Measurements from ENCODE around the gene RAB6B. TPM values are rescaled to one million over a fixed set of nuclear protein-coding genes. Genes with fewer than 3 reads are reported as not detected.

RAB6B gene
- total RNA-seq, 4 donors from 2014 or later = 1.7 to 16.4 (median 3.4) TPM

DNA sequence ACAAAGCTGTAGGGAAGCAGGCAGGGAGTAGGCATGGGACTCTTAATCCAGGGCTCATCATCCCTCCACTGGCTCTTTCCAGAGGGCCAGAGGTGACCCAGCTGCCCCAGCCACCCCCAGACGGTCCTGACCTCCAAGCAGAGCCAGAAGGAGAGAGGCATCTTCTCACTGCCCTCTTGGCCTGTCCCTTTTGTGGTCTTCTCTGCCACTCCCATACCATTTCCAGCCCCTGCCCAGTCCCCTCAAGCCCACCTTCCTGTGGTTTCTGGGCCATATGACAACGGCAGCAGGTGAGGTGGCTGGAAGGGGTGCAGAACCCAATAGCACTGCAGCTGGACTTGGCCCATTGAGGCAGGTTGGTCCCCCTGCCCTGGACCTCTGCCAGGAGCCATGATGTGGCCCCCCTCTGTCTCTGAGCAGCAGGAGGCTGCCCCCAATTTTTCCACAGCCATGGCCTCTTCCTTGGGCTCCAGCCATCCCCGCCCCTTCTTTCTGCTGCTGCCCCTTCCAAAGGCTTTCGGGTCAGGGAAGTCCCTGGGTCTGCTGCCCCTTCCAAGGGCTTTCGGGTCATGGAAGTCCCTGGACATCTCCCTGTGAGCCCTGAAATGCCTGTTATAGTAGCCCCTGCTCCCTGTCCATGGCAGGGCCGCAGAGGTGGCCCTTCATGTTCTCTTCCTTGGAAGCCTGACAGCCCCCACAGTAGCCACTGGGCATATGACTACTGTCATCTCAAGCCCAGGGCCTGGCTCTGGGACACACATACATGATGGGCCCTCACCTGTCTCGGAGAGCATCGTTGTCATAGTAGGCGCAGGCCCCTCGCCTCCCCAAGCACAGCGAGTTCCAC lies 39.5 kb upstream of the RAB6B start:
- TF ChIP-seq, protein P1, sequence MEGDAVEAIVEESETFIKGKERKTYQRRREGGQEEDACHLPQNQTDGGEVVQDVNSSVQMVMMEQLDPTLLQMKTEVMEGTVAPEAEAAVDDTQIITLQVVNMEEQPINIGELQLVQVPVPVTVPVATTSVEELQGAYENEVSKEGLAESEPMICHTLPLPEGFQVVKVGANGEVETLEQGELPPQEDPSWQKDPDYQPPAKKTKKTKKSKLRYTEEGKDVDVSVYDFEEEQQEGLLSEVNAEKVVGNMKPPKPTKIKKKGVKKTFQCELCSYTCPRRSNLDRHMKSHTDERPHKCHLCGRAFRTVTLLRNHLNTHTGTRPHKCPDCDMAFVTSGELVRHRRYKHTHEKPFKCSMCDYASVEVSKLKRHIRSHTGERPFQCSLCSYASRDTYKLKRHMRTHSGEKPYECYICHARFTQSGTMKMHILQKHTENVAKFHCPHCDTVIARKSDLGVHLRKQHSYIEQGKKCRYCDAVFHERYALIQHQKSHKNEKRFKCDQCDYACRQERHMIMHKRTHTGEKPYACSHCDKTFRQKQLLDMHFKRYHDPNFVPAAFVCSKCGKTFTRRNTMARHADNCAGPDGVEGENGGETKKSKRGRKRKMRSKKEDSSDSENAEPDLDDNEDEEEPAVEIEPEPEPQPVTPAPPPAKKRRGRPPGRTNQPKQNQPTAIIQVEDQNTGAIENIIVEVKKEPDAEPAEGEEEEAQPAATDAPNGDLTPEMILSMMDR (IDR thresholded peaks at IDR 0.05) = no peak
- no peak for ATAC-seq (ENCODE audit: low FRiP score)
- DNase-seq (ENCODE audit: low spot score) = no peak

DNA sequence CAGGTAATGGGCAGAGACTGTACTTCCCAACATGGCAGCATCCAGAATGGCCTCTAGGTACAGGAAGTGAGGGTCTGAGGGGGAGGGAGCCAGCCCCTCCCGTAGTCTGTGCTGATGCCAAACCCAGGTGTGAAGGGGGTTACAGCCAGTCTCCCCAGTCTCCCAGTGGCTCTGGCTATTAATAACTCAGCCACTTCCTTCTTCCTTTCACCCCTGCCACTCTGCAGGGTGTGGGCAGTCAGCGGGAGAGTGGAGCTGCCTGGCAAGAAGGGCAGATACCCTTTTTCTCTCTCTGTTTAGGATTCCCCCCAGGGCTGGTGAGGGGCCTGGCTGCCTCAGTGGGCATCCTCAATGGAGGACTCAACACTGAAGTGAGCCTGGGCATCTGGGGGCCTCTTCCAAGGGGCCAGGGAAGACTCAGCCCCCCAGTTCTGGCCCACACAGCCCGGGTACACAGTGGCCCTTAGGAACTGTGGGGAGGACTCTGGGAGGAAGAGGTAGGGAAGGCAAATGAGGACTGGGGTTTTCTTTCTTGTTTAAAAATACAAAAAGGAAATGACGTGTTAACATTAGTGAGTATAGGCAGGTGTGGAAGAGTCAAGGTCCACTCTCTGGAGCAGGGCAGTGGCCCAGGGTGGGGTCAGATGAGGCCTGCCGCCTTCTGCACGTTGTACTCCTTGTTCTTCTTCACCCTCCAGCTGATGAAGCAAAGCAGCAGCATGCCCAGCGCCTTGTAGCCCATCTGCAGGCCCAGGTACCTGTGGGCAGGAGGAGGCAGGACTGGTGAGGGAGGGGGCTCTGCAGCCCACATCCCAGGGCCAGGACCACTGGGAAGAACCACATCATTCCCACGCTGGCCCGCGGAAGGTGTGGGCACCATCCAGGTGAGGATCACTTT lies 38.6 kb upstream of the RAB6B start:
- DNase-seq (ENCODE audit: low spot score) (no peak), ATAC-seq (ENCODE audit: low FRiP score) (no peak)
- TF ChIP-seq, protein P1 (IDR thresholded peaks at IDR 0.05) = no peak

DNA sequence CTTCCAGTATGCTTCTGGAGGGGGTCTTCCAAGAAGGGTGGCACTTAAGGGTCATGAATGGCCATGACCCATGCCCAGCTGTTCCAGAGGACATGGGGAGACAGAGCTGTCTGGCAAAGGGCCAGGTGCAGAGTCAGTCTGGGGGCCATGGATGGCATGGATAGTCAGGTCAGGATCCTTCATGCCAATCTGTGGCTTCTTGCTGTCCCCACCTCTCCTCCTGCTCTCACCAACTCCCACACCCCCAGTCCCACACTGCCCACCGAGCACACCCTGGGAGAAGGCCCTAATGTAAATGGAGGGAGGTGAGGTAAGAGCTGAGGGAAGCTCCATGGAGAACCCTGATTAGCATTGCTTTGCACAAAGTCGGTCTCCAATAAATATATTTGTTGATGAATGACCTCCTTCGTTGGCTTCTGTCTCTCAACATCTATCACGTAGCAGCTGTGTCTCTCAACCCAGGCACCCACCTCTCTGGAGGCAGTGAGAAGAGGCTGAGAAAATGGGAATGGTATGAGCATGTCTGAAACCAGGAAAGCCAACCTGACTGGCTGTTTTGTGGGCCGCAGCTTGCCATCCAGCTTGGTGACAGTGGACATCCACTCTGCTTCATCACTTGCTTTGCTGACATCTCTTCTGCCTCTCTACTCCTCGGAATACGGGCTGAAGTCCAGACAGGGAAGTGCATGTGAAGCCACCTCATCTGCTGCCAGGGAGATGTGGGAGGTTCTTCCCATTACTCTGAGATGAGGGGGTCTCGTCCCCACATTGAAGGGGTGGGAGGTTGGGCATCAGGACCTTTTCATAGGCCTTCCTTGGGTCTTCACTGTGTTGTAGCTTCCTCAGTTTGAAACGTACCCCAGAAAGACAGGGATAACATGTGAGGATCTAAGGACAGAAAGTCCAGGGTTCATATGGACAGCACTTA lies 37.7 kb upstream of the RAB6B start:
- TF ChIP-seq, protein P1 (IDR thresholded peaks at IDR 0.05) = no peak
- DNase-seq (ENCODE audit: low spot score) (no peak), ATAC-seq (ENCODE audit: low FRiP score) (no peak)

DNA sequence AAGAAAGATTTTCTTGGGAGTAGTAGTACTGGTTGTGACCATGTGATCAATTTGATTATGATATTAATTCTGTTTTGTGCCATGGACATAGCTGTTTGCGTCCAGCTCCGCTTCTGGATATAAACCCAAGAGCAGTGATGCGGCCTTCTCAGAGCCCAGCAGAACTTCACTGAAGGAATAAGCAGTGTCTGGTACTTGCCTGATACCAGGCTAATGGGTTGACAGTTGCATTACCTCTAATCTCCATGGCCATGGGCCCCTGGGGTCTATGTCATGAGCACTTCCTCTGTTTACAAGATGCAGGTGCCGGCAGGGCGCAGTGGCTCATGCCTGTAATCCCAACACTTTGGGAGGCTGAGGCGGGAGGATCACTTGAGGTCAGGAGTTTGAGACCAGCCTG lies 36.3 kb upstream of the RAB6B start:
- TF ChIP-seq, protein P1 (IDR thresholded peaks at IDR 0.05) = no peak
- ATAC-seq (ENCODE audit: low FRiP score) = no peak
- no peak for DNase-seq (ENCODE audit: low spot score)

DNA sequence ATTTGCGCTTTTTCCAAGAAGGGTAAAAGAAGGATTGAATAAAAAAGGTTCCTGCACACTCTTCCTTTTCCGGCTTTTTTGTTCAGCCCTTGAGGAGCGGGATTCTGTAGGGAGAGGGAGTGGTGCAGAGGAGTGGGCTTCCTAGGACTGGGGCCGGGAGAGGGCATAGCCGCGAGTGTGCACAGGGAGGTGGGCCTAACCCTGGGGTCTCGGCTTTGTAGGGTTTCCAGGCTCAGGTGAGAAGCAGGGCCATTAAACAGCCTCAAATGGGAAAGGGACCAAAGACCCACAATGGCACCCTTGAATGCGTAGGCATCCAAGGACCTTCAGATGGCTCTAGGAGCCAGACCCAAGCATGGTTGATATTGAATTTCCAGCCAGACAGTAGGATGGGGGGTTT lies 35.4 kb upstream of the RAB6B start:
- DNase-seq (ENCODE audit: low spot score) (no peak), ATAC-seq (ENCODE audit: low FRiP score) (no peak)
- TF ChIP-seq, protein P1 (IDR thresholded peaks at IDR 0.05) = no peak

DNA sequence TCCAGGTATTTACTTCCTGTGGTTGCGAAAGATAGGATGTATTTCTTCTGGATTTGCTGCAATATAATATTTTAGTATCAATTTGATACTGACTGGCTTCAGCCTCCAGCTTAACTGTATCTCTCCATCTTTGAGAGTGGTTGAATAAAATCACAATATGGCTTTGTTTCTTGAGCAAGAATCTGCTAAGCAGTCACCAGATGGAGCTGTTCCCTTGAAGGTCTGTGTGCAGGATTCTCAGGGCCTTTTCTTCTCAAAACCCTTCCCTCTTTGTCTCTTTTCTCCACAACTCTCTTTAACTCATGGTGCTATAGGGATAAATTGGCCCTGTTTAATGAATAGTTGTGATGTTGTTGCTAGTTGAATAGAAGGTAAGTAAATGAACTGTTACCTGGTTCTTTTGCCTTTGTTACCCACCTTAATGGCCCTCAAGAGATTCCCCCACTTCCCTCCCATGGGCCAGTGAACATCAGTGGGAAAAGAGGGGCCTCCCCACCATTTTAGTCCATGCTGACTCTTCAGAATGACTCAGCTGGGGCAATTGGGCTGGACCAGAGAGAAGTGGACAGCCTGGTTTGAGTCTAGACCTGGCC lies 34.8 kb upstream of the RAB6B start:
- TF ChIP-seq, protein P1 (IDR thresholded peaks at IDR 0.05) = peak in 1 of 3 donors; percentile 2
- no peak for ATAC-seq (ENCODE audit: low FRiP score)

More for the DNA sequence above, 34.8 kb upstream of the RAB6B start:
- DNase-seq (ENCODE audit: low spot score) = no peak

All from omental fat pad (tissue), 4 donors.